ENCODE data around the gene EGFL7.
A peak's percentile ranks its signal among the peaks of the same experiment; 100 is the strongest.

Gene EGFL7

DNA sequence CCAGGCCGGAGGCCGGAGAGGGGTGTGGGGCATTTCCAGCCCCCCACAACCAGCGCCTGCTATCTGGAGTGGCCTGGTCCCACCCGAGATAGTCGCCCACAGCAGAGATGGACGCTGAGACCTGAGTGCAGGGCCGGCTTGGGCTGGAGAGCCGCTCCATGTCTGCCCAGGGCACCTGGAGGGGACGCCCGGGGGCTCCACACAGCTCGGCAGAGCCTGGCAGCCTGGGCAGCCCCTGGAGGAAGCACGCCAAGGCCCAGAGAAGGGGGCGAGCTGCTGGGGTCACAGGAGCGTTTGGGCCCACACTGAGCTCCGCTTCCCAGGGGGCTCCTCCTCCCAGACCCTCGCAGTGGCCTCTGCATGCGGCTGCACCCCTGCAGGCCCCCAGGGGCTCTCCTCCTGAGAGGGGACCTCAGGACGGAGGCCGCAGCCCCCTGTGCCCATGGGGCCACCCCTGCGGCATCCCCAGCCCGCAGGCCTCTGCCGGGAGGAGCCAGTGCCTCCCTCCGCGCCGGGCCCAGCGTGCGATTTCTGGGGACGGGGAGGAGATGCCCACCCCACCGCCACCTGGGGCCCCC is 42.2 kb upstream of the EGFL7 start:
- H3K27me3 ChIP-seq (ENCODE audit: insufficient read depth, low read depth, severe bottlenecking), result no peaks in the 10 kb centered on the region

DNA sequence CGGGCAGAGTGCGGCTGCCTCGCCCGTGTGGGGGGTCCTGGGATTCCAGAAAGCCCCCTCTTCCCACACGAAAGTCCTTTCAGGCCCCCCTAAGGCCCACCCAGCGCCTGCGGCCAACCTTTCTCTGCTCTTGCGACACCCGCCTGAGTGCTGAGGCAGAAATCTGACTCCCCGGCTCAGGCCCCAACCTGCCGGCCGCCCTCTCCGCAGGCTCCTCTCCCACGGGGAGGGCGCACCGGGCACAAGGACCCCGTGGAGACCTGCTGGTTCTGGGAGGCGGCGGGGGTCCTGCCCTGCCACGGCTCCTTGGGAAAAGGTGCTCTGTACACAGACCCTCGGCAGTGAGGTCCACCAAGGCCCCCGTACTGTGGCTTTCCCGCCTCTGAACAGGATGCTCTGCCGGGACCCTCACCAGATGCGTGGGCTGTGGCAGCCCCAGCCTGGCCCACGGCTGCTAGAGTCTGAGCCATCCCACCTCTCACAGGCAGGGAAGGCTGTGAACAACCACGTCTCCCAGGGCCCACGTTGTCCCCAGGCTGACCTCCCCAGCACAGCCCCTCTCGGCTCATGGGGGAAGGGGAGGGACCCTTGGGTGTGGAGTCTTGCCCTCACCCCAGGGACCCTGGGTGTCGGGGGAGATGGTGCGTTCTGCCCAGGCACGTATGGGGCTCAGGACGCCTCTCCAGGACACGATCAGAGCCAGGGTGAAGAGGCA is 41.5 kb upstream of the EGFL7 start:
- Histone ChIP-seq H3K9me3 (ENCODE audit: severe bottlenecking) (no peaks in the 10 kb centered on the region), H3K36me3 (no peaks in the 10 kb centered on the region), H3K4me3 (ENCODE audit: low read depth, low read length) (no peak overlapping the region), H3K27ac (peak overlapping the region; percentile 73), H3K27me3 (ENCODE audit: insufficient read depth, low read depth, severe bottlenecking) (no peaks in the 10 kb centered on the region)
- DNase-seq, result peak; percentile 4
- TF ChIP-seq, protein P1, sequence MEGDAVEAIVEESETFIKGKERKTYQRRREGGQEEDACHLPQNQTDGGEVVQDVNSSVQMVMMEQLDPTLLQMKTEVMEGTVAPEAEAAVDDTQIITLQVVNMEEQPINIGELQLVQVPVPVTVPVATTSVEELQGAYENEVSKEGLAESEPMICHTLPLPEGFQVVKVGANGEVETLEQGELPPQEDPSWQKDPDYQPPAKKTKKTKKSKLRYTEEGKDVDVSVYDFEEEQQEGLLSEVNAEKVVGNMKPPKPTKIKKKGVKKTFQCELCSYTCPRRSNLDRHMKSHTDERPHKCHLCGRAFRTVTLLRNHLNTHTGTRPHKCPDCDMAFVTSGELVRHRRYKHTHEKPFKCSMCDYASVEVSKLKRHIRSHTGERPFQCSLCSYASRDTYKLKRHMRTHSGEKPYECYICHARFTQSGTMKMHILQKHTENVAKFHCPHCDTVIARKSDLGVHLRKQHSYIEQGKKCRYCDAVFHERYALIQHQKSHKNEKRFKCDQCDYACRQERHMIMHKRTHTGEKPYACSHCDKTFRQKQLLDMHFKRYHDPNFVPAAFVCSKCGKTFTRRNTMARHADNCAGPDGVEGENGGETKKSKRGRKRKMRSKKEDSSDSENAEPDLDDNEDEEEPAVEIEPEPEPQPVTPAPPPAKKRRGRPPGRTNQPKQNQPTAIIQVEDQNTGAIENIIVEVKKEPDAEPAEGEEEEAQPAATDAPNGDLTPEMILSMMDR (IDR thresholded peaks at IDR 0.05; ENCODE audit: low read depth, low read length), result no peak

More for the DNA sequence above, 42.2 kb upstream of the EGFL7 start:
- Histone ChIP-seq H3K27ac (peak overlapping the region; percentile 73), H3K9me3 (ENCODE audit: severe bottlenecking) (no peaks in the 10 kb centered on the region), H3K4me3 (ENCODE audit: low read depth, low read length) (no peak overlapping the region), H3K36me3 (no peaks in the 10 kb centered on the region)
- no peak for DNase-seq
- TF ChIP-seq, protein P1 (IDR thresholded peaks at IDR 0.05; ENCODE audit: low read depth, low read length), result no peak

DNA sequence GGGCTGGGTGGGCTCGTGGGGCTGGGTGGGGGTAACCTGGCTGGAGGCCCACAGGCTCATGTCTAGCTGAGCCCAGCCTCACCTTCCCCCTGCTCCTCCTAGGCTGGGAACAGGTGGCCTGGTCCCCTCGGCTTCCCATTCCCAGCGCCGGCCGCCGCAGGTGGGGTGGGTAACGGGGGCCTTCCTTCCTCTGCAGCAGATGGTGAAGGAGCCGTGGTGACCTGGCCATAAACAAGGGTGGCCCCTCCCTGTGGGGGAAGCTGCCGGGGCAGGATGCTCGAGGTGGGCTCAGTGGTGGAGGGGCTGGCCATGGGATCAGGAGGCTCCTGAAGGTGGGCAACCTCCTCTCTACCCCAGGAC is 41.0 kb upstream of the EGFL7 start:
- TF ChIP-seq, protein P1 (IDR thresholded peaks at IDR 0.05; ENCODE audit: low read depth, low read length), result no peak
- Histone ChIP-seq H3K36me3 (no peaks in the 10 kb centered on the region), H3K27ac (peak overlapping the region; percentile 73), H3K27me3 (ENCODE audit: insufficient read depth, low read depth, severe bottlenecking) (no peaks in the 10 kb centered on the region), H3K4me3 (ENCODE audit: low read depth, low read length) (no peak overlapping the region), H3K9me3 (ENCODE audit: severe bottlenecking) (no peaks in the 10 kb centered on the region)
- DNase-seq, result peak; percentile 72

DNA sequence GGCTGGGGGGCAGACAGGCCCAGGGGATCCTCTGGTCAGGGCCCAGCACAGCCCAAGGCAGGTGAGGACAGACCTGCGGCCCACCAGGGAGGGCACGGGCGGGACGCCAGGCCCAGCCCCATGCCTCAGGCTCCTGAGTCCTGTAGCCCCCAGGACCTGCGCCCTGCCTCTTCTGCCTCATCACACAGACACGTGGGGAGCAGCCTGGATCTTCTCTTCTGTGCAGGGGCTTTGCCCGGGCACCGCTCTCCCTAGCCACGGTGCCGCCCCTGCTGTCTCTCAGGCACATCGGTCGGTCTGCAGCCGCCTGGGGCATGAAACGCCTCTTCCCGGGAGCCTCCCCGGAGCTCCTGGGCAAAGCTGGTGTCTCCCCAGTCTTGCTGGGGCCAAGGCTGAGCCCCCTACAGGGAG is 40.2 kb upstream of the EGFL7 start:
- no peaks in the 10 kb centered on the region for H3K9me3 ChIP-seq (ENCODE audit: severe bottlenecking)

DNA sequence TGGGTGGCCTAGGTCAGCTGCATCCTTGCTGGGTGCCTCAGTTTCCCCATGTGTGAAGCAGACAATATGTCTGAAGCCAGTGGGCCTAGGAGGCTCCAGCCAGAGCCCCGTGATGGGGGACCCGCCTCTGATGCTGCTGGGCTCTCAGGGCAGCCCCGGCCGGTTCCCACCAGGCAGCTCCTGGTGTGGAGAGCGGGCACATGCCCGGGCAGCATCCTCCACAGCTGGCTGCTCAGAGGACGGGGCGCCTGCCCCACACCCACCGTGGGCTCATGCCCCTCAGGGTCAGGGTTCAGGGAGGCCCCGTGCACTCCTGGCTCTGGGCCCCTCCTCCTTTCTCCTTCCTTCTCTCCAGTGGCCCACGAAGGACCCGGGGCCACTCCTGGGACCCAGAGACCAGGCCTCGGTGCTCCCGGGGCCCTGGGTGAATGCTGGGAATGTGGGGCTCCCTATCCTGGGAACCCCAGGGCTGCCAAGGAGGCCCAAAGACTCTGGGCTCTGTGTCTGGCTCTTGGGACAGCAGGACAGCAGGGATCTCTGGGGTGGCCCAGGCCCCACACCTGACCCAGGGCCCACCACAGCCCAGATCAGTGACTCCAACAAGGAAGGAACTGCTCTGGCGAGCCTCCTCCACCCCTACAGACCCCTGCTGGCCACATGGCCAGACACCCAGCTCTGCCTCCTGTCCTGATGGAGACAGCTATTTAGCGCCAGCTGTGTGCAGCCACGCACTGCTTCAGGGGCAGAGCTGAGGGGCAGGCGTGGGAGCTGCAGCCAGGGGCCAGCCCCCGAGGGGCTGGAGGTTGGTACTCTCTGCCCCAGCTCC is 39.5 kb upstream of the EGFL7 start:
- Histone ChIP-seq H3K27me3 (ENCODE audit: insufficient read depth, low read depth, severe bottlenecking) (no peaks in the 10 kb centered on the region), H3K9me3 (ENCODE audit: severe bottlenecking) (no peaks in the 10 kb centered on the region), H3K36me3 (no peaks in the 10 kb centered on the region), H3K27ac (peak overlapping the region; percentile 73), H3K4me3 (ENCODE audit: low read depth, low read length) (no peak overlapping the region)
- DNase-seq, result peak; percentile 16
- TF ChIP-seq, protein P1 (IDR thresholded peaks at IDR 0.05; ENCODE audit: low read depth, low read length), result no peak

More for the DNA sequence above, 40.2 kb upstream of the EGFL7 start:
- peak; percentile 7 for DNase-seq
- Histone ChIP-seq H3K4me3 (ENCODE audit: low read depth, low read length) (no peak overlapping the region), H3K36me3 (no peaks in the 10 kb centered on the region), H3K27ac (peak overlapping the region; percentile 73), H3K27me3 (ENCODE audit: insufficient read depth, low read depth, severe bottlenecking) (no peaks in the 10 kb centered on the region)
- TF ChIP-seq, protein P1 (IDR thresholded peaks at IDR 0.05; ENCODE audit: low read depth, low read length), result no peak
